Measurements from ENCODE around the gene HCK. TPM values are rescaled to one million over a fixed set of nuclear protein-coding genes. Genes with fewer than 3 reads are reported as not detected.

Gene HCK
- total and polyA plus RNA-seq, 9 of the 15 experiments (the other 6 are each of a cell fraction or from before 2014, with no cell fraction given): 0.09 to 0.51 (median 0.27) TPM; not detected in 6

GRCh38 chr20:32108814-32109391 lies 56.9 kb downstream of the HCK start (continued):
- TF ChIP-seq, protein P1, sequence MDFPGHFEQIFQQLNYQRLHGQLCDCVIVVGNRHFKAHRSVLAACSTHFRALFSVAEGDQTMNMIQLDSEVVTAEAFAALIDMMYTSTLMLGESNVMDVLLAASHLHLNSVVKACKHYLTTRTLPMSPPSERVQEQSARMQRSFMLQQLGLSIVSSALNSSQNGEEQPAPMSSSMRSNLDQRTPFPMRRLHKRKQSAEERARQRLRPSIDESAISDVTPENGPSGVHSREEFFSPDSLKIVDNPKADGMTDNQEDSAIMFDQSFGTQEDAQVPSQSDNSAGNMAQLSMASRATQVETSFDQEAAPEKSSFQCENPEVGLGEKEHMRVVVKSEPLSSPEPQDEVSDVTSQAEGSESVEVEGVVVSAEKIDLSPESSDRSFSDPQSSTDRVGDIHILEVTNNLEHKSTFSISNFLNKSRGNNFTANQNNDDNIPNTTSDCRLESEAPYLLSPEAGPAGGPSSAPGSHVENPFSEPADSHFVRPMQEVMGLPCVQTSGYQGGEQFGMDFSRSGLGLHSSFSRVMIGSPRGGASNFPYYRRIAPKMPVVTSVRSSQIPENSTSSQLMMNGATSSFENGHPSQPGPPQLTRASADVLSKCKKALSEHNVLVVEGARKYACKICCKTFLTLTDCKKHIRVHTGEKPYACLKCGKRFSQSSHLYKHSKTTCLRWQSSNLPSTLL (IDR thresholded peaks at IDR 0.05): no peak
- no peak for TF ChIP-seq TBL1XR1 (IDR thresholded peaks at IDR 0.05; ENCODE audit: low read length in 2 of 2)
- TF ChIP-seq, protein P2, sequence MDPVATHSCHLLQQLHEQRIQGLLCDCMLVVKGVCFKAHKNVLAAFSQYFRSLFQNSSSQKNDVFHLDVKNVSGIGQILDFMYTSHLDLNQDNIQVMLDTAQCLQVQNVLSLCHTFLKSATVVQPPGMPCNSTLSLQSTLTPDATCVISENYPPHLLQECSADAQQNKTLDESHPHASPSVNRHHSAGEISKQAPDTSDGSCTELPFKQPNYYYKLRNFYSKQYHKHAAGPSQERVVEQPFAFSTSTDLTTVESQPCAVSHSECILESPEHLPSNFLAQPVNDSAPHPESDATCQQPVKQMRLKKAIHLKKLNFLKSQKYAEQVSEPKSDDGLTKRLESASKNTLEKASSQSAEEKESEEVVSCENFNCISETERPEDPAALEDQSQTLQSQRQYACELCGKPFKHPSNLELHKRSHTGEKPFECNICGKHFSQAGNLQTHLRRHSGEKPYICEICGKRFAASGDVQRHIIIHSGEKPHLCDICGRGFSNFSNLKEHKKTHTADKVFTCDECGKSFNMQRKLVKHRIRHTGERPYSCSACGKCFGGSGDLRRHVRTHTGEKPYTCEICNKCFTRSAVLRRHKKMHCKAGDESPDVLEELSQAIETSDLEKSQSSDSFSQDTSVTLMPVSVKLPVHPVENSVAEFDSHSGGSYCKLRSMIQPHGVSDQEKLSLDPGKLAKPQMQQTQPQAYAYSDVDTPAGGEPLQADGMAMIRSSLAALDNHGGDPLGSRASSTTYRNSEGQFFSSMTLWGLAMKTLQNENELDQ (CRISPR knock-in tag; IDR thresholded peaks at IDR 0.05; ENCODE audit: borderline replicate concordance): no peak
- no peak for TF ChIP-seq ZNF263 (CRISPR knock-in tag; IDR thresholded peaks at IDR 0.05; ENCODE audit: borderline replicate concordance)
- TF ChIP-seq MED1 (CRISPR knock-in tag; IDR thresholded peaks at IDR 0.05; ENCODE audit: borderline replicate concordance): no peak

Measured in K562 (cell line).